Mesothelial cell of epicardium (in vitro differentiated cells): ENCODE measurements around the gene JUNB. TPM values are rescaled to one million over a fixed set of nuclear protein-coding genes. Genes with fewer than 3 reads are reported as not detected.

Experiments
- DNase-seq, 2 experiments: peaks; one replicate each; pipeline ENCODE4 v3.0.0; 2021; ENCODE audit warnings: low spot score in 2 of 2; ENCODE audit not compliant: unreplicated experiment in 2 of 2
- H3K27ac Mint-ChIP-seq: 2 replicates; pipeline ENCODE4 v1.8.0; 2021; ENCODE audit warnings: mixed read lengths
- H3K27me3 Mint-ChIP-seq: 2 replicates; pipeline ENCODE4 v1.8.0; 2021; ENCODE audit warnings: low read depth, mixed read lengths
- H3K36me3 Mint-ChIP-seq: 2 replicates; pipeline ENCODE4 v1.8.0; 2021; ENCODE audit warnings: mixed read lengths
- H3K4me1 Mint-ChIP-seq: 2 replicates; pipeline ENCODE4 v1.8.0; 2021; ENCODE audit warnings: mixed read lengths
- H3K4me3 Mint-ChIP-seq: 2 replicates; pipeline ENCODE4 v1.8.0; 2021; ENCODE audit warnings: mild to moderate bottlenecking, moderate library complexity, mixed read lengths
- H3K9me3 Mint-ChIP-seq: 2 replicates; pipeline ENCODE4 v1.8.0; 2021; ENCODE audit warnings: mixed read lengths
- total RNA-seq: library from RNA; stranded (reverse); gene quantifications from 3 replicates; pipeline ENCODE4 v1.2.1, GENCODE V29; 2021
- TF ChIP-seq, protein P1 (sequence below): fragments of 200-600 bp; sonication (generic); IDR thresholded peaks from one replicate; pipeline ENCODE4 v1.5.0; 2021; ENCODE audit warnings: antibody characterized with exemption; ENCODE audit not compliant: unreplicated experiment

JUNB gene
- total RNA-seq, 1 donor from 2014 or later: 160 TPM

GRCh38 chr19:12751635-12752034, 39.7 kb upstream of the JUNB start, which contains the start of gene BEST2:
BEST2 (plus strand) TSS chr19:12751791; CDS start chr19:12752593, 802 bp downstream.
- Mint-ChIP-seq H3K9me3 (peaks cover 6% of the 10 kb centered on the region), H3K27me3 (peaks cover 61% of the 10 kb centered on the region), H3K27ac (no peak within 1 kb of the TSS), H3K4me3 (no peak within 1 kb of the TSS), H3K4me1 (no peaks in the 10 kb centered on the region), H3K36me3 (peaks cover 13% of the 10 kb centered on the region)
- TF ChIP-seq, protein P1, sequence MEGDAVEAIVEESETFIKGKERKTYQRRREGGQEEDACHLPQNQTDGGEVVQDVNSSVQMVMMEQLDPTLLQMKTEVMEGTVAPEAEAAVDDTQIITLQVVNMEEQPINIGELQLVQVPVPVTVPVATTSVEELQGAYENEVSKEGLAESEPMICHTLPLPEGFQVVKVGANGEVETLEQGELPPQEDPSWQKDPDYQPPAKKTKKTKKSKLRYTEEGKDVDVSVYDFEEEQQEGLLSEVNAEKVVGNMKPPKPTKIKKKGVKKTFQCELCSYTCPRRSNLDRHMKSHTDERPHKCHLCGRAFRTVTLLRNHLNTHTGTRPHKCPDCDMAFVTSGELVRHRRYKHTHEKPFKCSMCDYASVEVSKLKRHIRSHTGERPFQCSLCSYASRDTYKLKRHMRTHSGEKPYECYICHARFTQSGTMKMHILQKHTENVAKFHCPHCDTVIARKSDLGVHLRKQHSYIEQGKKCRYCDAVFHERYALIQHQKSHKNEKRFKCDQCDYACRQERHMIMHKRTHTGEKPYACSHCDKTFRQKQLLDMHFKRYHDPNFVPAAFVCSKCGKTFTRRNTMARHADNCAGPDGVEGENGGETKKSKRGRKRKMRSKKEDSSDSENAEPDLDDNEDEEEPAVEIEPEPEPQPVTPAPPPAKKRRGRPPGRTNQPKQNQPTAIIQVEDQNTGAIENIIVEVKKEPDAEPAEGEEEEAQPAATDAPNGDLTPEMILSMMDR: no peak
- no peak for DNase-seq

DNA sequence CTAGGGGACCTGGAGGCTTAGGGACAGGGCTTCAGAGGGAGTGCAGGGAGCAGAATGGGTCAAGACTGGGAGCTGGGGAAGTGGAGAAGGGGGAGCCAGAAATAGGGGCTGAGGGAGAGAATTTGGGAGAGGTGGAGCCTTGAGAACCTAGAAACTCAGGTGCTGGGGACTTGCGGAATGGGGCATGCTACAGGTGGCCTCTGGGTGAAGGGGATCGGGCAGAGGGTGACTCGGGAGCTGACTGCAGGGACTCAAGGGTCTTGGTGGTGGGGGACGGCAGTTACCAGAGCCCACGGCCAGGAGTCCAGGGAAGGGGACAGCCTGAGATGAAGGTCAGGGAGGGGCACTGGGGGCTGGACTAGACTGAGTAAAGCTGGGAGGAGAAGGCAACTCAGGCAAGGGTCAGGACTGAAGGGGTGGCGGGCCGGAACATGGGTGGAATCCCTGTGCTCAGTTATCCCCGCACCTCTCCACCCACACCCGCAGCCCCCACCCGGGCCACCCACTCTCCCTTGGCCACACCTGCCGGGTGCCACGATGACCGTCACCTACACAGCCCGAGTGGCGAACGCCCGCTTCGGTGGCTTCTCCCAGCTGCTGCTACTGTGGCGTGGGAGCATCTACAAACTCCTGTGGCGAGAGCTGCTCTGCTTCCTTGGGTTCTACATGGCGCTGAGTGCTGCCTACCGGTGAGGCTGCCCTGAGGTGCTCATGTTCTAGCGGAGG, 39.1 kb upstream of the JUNB start:
- Mint-ChIP-seq H3K27me3 (peaks cover 61% of the 10 kb centered on the region), H3K9me3 (peaks cover 6% of the 10 kb centered on the region), H3K4me1 (no peaks in the 10 kb centered on the region), H3K36me3 (peaks cover 12% of the 10 kb centered on the region), H3K4me3 (no peak overlapping the region), H3K27ac (no peak overlapping the region)
- TF ChIP-seq, protein P1: no peak
- no peak for DNase-seq

DNA sequence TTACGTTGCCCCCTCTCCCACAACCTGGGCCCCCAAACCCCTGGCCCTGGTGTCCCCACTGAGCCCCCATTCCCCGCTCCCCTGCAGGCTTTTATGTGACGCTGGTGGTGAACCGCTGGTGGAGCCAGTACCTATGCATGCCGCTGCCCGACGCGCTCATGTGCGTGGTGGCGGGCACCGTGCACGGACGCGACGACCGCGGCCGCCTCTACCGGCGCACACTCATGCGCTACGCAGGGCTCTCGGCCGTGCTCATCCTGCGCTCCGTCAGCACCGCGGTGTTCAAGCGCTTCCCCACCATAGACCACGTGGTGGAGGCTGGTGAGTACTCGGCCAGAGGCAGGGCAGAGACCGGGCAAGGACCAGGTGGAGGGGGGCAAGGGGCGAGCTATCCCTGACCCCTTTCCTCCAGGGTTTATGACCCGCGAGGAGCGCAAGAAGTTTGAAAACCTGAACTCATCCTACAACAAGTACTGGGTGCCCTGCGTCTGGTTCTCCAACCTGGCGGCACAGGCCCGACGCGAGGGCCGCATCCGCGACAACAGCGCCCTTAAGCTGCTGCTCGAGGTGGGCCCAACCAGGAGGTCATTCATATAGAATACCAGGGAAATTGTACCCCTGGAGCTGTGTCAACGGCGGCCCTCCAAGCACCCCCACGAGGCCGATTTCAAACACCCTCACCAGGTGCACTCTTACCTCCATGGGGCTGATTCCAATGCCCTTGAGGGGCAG, 36.7 kb upstream of the JUNB start:
- peaks cover 51% of the 10 kb centered on the region for H3K27me3 Mint-ChIP-seq
- no peak overlapping the region for H3K27ac Mint-ChIP-seq
- H3K4me3 Mint-ChIP-seq: no peak overlapping the region
- no peak for DNase-seq
- no peaks in the 10 kb centered on the region for H3K9me3 Mint-ChIP-seq
- H3K4me1 Mint-ChIP-seq: peaks cover 2% of the 10 kb centered on the region
- TF ChIP-seq, protein P1: no peak
- no peaks in the 10 kb centered on the region for H3K36me3 Mint-ChIP-seq

DNA sequence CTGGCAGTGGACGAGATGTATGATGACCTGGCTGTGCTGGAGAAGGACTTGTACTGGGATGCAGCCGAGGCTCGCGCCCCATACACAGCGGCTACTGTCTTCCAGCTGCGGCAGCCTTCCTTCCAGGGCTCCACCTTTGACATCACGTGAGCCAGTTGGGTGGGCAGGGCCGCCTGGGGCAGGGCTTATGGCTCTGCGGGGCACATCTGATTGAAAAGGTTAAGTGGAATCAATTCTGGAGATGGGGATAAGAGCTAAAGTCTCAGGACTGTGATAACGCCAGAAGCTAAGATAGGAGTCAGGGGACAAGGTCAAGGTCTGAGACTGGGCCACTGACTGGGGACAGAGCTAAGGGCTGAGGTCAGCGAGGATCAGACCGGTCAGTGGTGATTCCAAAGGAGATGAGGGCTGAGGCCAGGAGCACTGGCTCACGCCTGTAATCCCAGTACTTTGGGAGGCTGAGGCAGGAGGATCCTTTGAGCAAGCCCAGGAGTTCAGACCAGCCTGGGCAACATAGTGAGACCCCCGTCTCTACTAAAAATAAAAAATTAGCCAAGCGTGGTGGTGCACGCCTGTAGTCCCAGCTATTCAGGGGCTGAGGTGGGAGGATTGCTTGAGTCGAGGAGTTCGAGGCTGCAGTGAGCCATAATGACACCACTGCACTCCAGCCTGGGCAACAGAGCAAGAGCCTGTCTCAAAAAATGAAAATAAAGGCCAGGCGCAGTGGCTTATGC, 35.0 kb upstream of the JUNB start:
- no peak for DNase-seq
- Mint-ChIP-seq H3K27ac (no peak overlapping the region), H3K9me3 (no peaks in the 10 kb centered on the region), H3K4me3 (peak overlapping the region; percentile 26), H3K36me3 (peaks cover 3% of the 10 kb centered on the region), H3K27me3 (peaks cover 34% of the 10 kb centered on the region), H3K4me1 (peaks cover 2% of the 10 kb centered on the region)
- TF ChIP-seq, protein P1: no peak

- no peak overlapping the region for H3K27ac Mint-ChIP-seq
- H3K36me3 Mint-ChIP-seq: peaks cover 10% of the 10 kb centered on the region
These were observed 33.6 kb upstream of the JUNB start for GRCh38 chr19:12757544-12758274.

More at GRCh38 chr19:12757544-12758274, 33.6 kb upstream of the JUNB start:
- TF ChIP-seq, protein P1: peak; percentile 95
- Mint-ChIP-seq H3K4me1 (peaks cover 2% of the 10 kb centered on the region), H3K27me3 (peaks cover 21% of the 10 kb centered on the region), H3K4me3 (peak overlapping the region; percentile 66), H3K9me3 (no peaks in the 10 kb centered on the region)
- peak; percentile 58 to 85 for DNase-seq
